Hepatocyte (in vitro differentiated cells): Measurements from ENCODE around the gene SNAI1. TPM values are rescaled to one million over a fixed set of nuclear protein-coding genes. Genes with fewer than 3 reads are reported as not detected.

Source experiments
- DNase-seq: peaks from one replicate; pipeline ENCODE4 v3.0.0-alpha.2; 2016; ENCODE audit warnings: low spot score
- H2AFZ ChIP-seq: fragments of 200-600 bp; sonication (generic); 2 replicates; pipeline ENCODE4 v1.6.0; 2016; ENCODE audit warnings: antibody characterized with exemption, mild to moderate bottlenecking
- H3K27ac ChIP-seq: fragments of 200-600 bp; sonication (generic); 2 replicates; pipeline ENCODE4 v1.5.1; 2016; ENCODE audit warnings: mild to moderate bottlenecking
- H3K27me3 ChIP-seq: fragments of 200-600 bp; sonication (generic); 2 replicates; pipeline ENCODE4 v1.6.1; 2016
- H3K36me3 ChIP-seq: fragments of 200-600 bp; sonication (generic); replicated peaks from 2 replicates; pipeline ENCODE4 v1.5.1; 2016; ENCODE audit warnings: low read depth; ENCODE audit not compliant: insufficient read depth
- H3K4me1 ChIP-seq: fragments of 200-600 bp; sonication (generic); 2 replicates; pipeline ENCODE4 v1.5.1; 2016; ENCODE audit warnings: mild to moderate bottlenecking, moderate library complexity; ENCODE audit not compliant: insufficient read depth
- H3K4me2 ChIP-seq: fragments of 200-600 bp; sonication (generic); 2 replicates; pipeline ENCODE4 v1.6.0; 2016
- H3K4me3 ChIP-seq: fragments of 200-600 bp; sonication (generic); 2 replicates; pipeline ENCODE4 v1.5.1; 2016; ENCODE audit warnings: mild to moderate bottlenecking
- H3K79me2 ChIP-seq: fragments of 200-600 bp; sonication (generic); 2 replicates; pipeline ENCODE4 v1.6.0; 2017; ENCODE audit warnings: mild to moderate bottlenecking
- H3K9me2 ChIP-seq: fragments of 200-600 bp; sonication (generic); replicated peaks from 2 replicates; pipeline ENCODE4 v1.6.0; 2017; ENCODE audit warnings: mild to moderate bottlenecking; ENCODE audit not compliant: insufficient read depth
- H3K9me3 ChIP-seq: fragments of 200-600 bp; sonication (generic); 2 replicates; pipeline ENCODE4 v1.5.1; 2016; ENCODE audit warnings: low read depth, mild to moderate bottlenecking
- H4K20me1 ChIP-seq: fragments of 200-600 bp; sonication (generic); 2 replicates; pipeline ENCODE4 v1.6.0; 2016; ENCODE audit warnings: mild to moderate bottlenecking; ENCODE audit not compliant: insufficient read depth, poor library complexity, severe bottlenecking
- EZH2 ChIP-seq: fragments of 200-600 bp; sonication (generic); IDR thresholded peaks from 2 replicates; pipeline ENCODE4 v1.6.1; 2016; ENCODE audit warnings: antibody characterized with exemption, mild to moderate bottlenecking, borderline replicate concordance
- EZH2phosphoT487 ChIP-seq: fragments of 200-600 bp; sonication (generic); IDR thresholded peaks from one replicate; pipeline ENCODE4 v1.6.1; 2018; ENCODE audit warnings: antibody characterized with exemption, mild to moderate bottlenecking, low read depth, moderate library complexity; ENCODE audit not compliant: unreplicated experiment, severe bottlenecking
- WGBS: methylation state at CpG from one replicate; pipeline ENCODE4 v1.1.6; 2016; ENCODE audit warnings: low lambda C conversion rate; ENCODE audit errors: missing lambda C conversion rate; 5-methylcytosine and 5-hydroxymethylcytosine counted together
- polyA plus RNA-seq: library from polyadenylated mRNA; unstranded; fragments of >200 nt; fragmentation: Nextera tagmentation; extraction: Ambion mirVana; gene quantifications from 2 replicates; pipeline ENCODE4 v1.2.1, GENCODE V29; 2016
- total RNA-seq: library from RNA; depleted of rRNA; stranded (reverse); fragments of >200 nt; gene quantifications from 2 replicates; pipeline ENCODE4 v1.2.3, GENCODE V29; 2014
- TF ChIP-seq, protein P1 (sequence below): fragments of 200-600 bp; sonication (generic); IDR thresholded peaks from 2 replicates; pipeline ENCODE4 v1.5.1; 2016; ENCODE audit warnings: antibody characterized with exemption, mild to moderate bottlenecking; ENCODE audit not compliant: poor library complexity

SNAI1 gene
- total and polyA plus RNA-seq, 2 experiments from 2014 or later = 2.9 to 9.8 TPM

DNA sequence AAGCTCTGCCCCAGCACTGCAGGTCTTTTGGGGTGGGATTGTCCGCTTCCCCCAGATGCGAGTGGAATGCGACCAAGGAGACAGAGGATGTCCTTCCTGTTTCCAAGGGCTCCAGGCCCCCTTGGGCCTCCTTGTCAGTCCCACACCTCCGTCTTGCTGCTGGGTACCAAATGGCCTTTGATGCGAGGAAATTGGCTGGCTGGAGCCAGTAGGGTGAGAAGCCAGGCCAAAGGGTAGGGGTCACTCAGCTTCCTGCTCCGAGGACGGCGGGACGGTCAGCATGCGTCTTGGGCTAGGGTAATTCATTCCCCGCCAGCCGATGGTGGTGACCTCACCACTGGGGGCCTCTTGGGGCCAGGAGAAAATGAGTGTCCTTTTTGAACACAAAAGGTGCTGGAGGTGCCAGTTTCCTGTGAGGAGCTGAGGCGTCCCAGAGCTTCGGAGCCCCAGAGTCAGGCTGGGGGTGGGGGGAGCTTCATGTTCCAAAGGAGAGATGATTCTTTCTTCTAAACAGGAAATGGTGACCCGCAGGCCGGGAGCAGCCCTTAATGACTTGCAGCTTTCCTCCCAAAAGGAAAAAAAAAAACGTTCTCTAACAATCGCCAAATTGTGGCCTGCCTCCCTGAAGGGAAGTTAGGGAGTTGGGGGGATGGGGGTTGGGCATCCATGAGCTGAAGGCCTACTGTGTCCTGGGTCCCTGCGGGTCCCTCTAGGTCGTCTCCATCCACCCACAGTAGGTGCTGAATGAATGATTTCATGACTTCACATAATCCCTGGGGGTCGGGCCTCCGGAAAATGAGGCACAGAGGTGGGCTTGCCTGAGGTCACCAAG is 6.7 kb downstream of the SNAI1 start:
- WGBS = 42% methylated on average over 22 of the region's 22 CpGs
- H3K79me2 ChIP-seq = peaks cover 31% of the 10 kb centered on the region
- peaks cover 6% of the 10 kb centered on the region for H4K20me1 ChIP-seq
- peaks cover 38% of the 10 kb centered on the region for H3K4me1 ChIP-seq
- H3K27ac ChIP-seq = peak overlapping the region; percentile 95
- no peaks in the 10 kb centered on the region for H3K9me2 ChIP-seq
- no peaks in the 10 kb centered on the region for H3K36me3 ChIP-seq
- peak overlapping the region; percentile 94 for H3K4me2 ChIP-seq
- no peaks in the 10 kb centered on the region for H3K27me3 ChIP-seq
- no peak for TF ChIP-seq EZH2phosphoT487
- TF ChIP-seq, protein P1, sequence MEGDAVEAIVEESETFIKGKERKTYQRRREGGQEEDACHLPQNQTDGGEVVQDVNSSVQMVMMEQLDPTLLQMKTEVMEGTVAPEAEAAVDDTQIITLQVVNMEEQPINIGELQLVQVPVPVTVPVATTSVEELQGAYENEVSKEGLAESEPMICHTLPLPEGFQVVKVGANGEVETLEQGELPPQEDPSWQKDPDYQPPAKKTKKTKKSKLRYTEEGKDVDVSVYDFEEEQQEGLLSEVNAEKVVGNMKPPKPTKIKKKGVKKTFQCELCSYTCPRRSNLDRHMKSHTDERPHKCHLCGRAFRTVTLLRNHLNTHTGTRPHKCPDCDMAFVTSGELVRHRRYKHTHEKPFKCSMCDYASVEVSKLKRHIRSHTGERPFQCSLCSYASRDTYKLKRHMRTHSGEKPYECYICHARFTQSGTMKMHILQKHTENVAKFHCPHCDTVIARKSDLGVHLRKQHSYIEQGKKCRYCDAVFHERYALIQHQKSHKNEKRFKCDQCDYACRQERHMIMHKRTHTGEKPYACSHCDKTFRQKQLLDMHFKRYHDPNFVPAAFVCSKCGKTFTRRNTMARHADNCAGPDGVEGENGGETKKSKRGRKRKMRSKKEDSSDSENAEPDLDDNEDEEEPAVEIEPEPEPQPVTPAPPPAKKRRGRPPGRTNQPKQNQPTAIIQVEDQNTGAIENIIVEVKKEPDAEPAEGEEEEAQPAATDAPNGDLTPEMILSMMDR = no peak
- no peak for TF ChIP-seq EZH2
- DNase-seq = peak; percentile 68
- H2AFZ ChIP-seq = no peak overlapping the region
- H3K9me3 ChIP-seq = no peaks in the 10 kb centered on the region
- H3K4me3 ChIP-seq = no peak overlapping the region

DNA sequence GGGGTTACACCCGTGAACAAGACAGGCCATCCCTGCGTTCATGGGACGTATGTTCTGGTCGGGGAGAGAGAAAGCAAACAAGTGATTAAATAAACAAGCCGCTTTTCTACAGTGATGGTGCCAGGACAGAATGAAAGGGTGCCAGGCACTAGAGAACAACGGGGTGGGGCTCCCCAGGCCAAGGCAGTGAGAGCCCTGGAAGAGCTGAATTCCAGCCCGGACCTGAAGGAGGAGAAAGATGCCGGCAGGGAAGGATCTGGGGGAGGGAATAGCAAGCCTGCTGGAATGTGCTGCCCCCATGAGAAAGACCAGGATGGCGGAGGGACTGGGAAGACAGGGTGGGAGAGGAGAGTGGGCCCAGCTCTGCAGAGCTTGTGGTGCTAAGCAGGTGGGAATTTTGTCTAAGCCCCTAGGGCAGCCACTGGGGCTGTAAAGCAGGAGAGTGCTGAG is 7.5 kb downstream of the SNAI1 start:
- Histone ChIP-seq H3K4me1 (peaks cover 35% of the 10 kb centered on the region), H2AFZ (no peak overlapping the region), H4K20me1 (no peaks in the 10 kb centered on the region), H3K79me2 (peaks cover 22% of the 10 kb centered on the region), H3K9me2 (no peaks in the 10 kb centered on the region), H3K27ac (peak overlapping the region; percentile 95), H3K27me3 (no peaks in the 10 kb centered on the region), H3K9me3 (no peaks in the 10 kb centered on the region), H3K4me2 (peak overlapping the region; percentile 47), H3K36me3 (no peaks in the 10 kb centered on the region), H3K4me3 (no peak overlapping the region)
- no peak for TF ChIP-seq EZH2phosphoT487
- TF ChIP-seq EZH2 = no peak
- TF ChIP-seq, protein P1 = no peak
- WGBS = 50% methylated on average over 9 of the region's 9 CpGs
- no peak for DNase-seq

DNA sequence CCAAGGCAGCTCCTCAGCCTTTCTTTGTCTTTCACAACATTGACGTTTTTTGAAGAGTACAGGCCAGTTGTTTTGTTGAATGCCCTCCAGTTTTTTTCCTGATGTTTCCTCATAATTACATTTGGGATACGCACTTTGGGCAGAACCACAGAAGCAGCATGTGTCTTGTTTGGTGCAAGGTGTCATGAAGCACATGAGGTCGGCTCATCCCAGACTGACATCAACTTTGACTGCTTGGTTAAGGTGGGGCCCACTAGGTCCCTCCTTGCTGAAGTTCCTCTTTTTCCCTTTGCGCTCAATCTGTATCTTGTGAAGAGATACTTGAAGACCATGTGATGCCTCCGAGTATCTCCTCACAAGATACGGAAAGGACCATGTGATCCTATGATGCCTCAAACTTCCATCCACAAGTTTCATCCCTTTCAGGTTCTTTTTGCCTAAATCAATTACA is 10.5 kb downstream of the SNAI1 start:
- no peak overlapping the region for H2AFZ ChIP-seq
- no peaks in the 10 kb centered on the region for H3K9me3 ChIP-seq
- H3K4me2 ChIP-seq = no peak overlapping the region
- no peaks in the 10 kb centered on the region for H3K9me2 ChIP-seq
- H3K27me3 ChIP-seq = no peaks in the 10 kb centered on the region
- no peaks in the 10 kb centered on the region for H4K20me1 ChIP-seq
- H3K36me3 ChIP-seq = no peaks in the 10 kb centered on the region
- no peak overlapping the region for H3K4me3 ChIP-seq
- TF ChIP-seq EZH2phosphoT487 = no peak
- no peak for TF ChIP-seq EZH2
- TF ChIP-seq, protein P1 = no peak
- peaks cover 22% of the 10 kb centered on the region for H3K4me1 ChIP-seq
- H3K79me2 ChIP-seq = no peaks in the 10 kb centered on the region
- H3K27ac ChIP-seq = no peak overlapping the region
- WGBS = 80% methylated on average over 6 of the region's 6 CpGs
- DNase-seq = no peak
